GM21723 (cell line): ENCODE measurements around the gene PHF3.

Source experiments
- ATAC-seq: cut with Tn5 transposase; IDR thresholded peaks from one replicate; pipeline ENCODE4 v1.9.1; 2021; ENCODE audit warnings: mild to moderate bottlenecking, moderate library complexity; ENCODE audit not compliant: unreplicated experiment

Gene PHF3

GRCh38 chr6:63757826-63758225 is 122.2 kb downstream of the PHF3 start:
- no peak for ATAC-seq

- ATAC-seq = no peak
Observed at GRCh38 chr6:63759605-63760105, 124.1 kb downstream of the PHF3 start.

GRCh38 chr6:63760199-63760598 is 124.6 kb downstream of the PHF3 start:
- no peak for ATAC-seq

GRCh38 chr6:63764318-63764916 is 128.8 kb downstream of the PHF3 start:
- no peak for ATAC-seq
